Spleen (tissue), 7 donors: ENCODE data around the gene FOXQ1.

Source experiments
- POLR2AphosphoS5 ChIP-seq, 3 donors: sonication (generic); formaldehyde crosslinking; IDR thresholded peaks; one replicate each; pipeline ENCODE4 v1.5.1; 2017; ENCODE audit warnings: antibody characterized with exemption in 3 of 3
- TF ChIP-seq, protein P1 (sequence below), 11 experiments: fragments of 200-600 bp in 7 of 11; fragments of 450-650 bp in 4 of 11; sonication (generic) in 4 of 11; IDR thresholded peaks in 8 of 11; conservative IDR thresholded peaks in 3 of 11; 1 replicate in 7 of 11; 2 replicates in 4 of 11; pipeline versions ENCODE4 v1.4.0 to v1.8.0; 2016 to 2021; ENCODE audit warnings: antibody characterized with exemption in 11 of 11, inconsistent platforms in 4 of 11, mild to moderate bottlenecking in 1 of 11
- donor health status: DM: no; HTN: no; CAD: no; lungs with moderate emphysema.
- donor health status: DM: no; HTN: no; CAD: no.
- donor health status: DM: no; HTN: no; CAD: no.

DNA sequence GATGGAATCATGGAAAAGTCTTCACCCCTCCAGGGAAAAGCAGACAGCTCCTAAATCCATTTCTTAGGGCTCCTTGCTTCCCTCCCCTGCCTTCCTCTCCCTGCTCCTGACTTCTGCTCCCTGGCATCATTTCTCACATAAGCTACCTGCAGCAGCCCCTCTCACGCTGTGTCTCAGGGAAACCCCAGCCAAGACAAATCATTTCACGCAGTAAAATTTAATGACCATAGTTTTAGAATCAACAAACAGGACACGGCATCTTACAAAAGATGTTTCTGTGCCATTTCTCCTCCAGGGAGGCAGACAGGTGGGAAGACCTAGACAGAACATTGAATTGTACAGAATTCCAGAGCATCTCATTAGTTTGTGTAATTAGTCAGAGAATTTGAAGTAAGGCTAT is 16.5 kb upstream of the FOXQ1 start:
- TF ChIP-seq, protein P1, sequence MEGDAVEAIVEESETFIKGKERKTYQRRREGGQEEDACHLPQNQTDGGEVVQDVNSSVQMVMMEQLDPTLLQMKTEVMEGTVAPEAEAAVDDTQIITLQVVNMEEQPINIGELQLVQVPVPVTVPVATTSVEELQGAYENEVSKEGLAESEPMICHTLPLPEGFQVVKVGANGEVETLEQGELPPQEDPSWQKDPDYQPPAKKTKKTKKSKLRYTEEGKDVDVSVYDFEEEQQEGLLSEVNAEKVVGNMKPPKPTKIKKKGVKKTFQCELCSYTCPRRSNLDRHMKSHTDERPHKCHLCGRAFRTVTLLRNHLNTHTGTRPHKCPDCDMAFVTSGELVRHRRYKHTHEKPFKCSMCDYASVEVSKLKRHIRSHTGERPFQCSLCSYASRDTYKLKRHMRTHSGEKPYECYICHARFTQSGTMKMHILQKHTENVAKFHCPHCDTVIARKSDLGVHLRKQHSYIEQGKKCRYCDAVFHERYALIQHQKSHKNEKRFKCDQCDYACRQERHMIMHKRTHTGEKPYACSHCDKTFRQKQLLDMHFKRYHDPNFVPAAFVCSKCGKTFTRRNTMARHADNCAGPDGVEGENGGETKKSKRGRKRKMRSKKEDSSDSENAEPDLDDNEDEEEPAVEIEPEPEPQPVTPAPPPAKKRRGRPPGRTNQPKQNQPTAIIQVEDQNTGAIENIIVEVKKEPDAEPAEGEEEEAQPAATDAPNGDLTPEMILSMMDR (IDR thresholded peaks at IDR 0.05 in 8 of 11, conservative IDR thresholded peaks at IDR 0.05 in 3 of 11), result no peak
- TF ChIP-seq POLR2AphosphoS5 (IDR thresholded peaks at IDR 0.05), result no peak
